HepG2 (cell line): ENCODE measurements around the gene MT1M. TPM values are rescaled to one million over a fixed set of nuclear protein-coding genes. Genes with fewer than 3 reads are reported as not detected.

Experiments
- BRCA1 ChIP-seq: sonication (generic); formaldehyde crosslinking; IDR thresholded peaks from 2 replicates; pipeline ENCODE4 v1.4.0; 2020; ENCODE audit warnings: missing genetic modification reagents
- CBX5 ChIP-seq: sonication (generic); formaldehyde crosslinking; IDR thresholded peaks from 2 replicates; pipeline ENCODE4 v1.4.0; 2020; ENCODE audit warnings: missing genetic modification reagents, borderline replicate concordance
- CREB1 ChIP-seq, 2 experiments: fragments of 450-650 bp in 1 of 2; IDR thresholded peaks; 2 replicates each; pipeline ENCODE4 v1.6.1; 2016 to 2017; ENCODE audit warnings: control low read depth in 1 of 2, mild to moderate bottlenecking in 1 of 2, missing compliant biosample characterization in 1 of 2, missing genetic modification characterization in 1 of 2
- FUBP1 ChIP-seq: sonication (generic); formaldehyde crosslinking; IDR thresholded peaks from 2 replicates; pipeline ENCODE4 v1.5.1; 2020; ENCODE audit warnings: missing genetic modification reagents, mild to moderate bottlenecking, borderline replicate concordance
- GABPA ChIP-seq, 2 experiments: IDR thresholded peaks; 2 replicates each; pipeline ENCODE4 v1.6.1; 2011 to 2016; ENCODE audit warnings: low read depth in 2 of 2, low read length in 1 of 2, missing biosample characterization in 1 of 2, missing genetic modification characterization in 1 of 2
- JARID2 ChIP-seq: sonication (generic); formaldehyde crosslinking; IDR thresholded peaks from 2 replicates; pipeline ENCODE4 v1.8.1; 2023; ENCODE audit warnings: missing genetic modification reagents, inconsistent platforms; ENCODE audit not compliant: insufficient replicate concordance
- MZF1 ChIP-seq: sonication (generic); formaldehyde crosslinking; IDR thresholded peaks from 2 replicates; pipeline ENCODE4 v1.8.1; 2023; ENCODE audit warnings: mild to moderate bottlenecking, missing genetic modification reagents, borderline replicate concordance
- NFE2L1 ChIP-seq: sonication (generic); formaldehyde crosslinking; IDR thresholded peaks from 2 replicates; pipeline ENCODE4 v1.4.0; 2020; ENCODE audit warnings: missing genetic modification reagents, mild to moderate bottlenecking, borderline replicate concordance
- PAF1 ChIP-seq: IDR thresholded peaks from 2 replicates; pipeline ENCODE4 v1.6.1; 2016; ENCODE audit warnings: missing genetic modification reagents, missing compliant biosample characterization
- PHB2 ChIP-seq: fragments of 450-650 bp; IDR thresholded peaks from 2 replicates; pipeline ENCODE4 v1.6.1; 2018; ENCODE audit not compliant: partially characterized antibody
- PLRG1 ChIP-seq: fragments of 450-650 bp; conservative IDR thresholded peaks from 2 replicates; pipeline ENCODE4 v1.6.1; 2016
- RFX1 ChIP-seq: fragments of 450-650 bp; IDR thresholded peaks from 2 replicates; pipeline ENCODE4 v1.6.1; 2017
- SMAD3 ChIP-seq: sonication (generic); formaldehyde crosslinking; IDR thresholded peaks from 2 replicates; pipeline ENCODE4 v1.4.0; 2020; ENCODE audit warnings: missing genetic modification reagents
- SMARCE1 ChIP-seq: fragments of 450-650 bp; IDR thresholded peaks from 2 replicates; pipeline ENCODE4 v1.6.1; 2017; ENCODE audit warnings: borderline replicate concordance
- TBP ChIP-seq: sonication (generic); formaldehyde crosslinking; IDR thresholded peaks from 2 replicates; pipeline ENCODE4 v1.5.0; 2020; ENCODE audit warnings: missing genetic modification reagents
- ZBED4 ChIP-seq: sonication (generic); formaldehyde crosslinking; IDR thresholded peaks from 2 replicates; pipeline ENCODE4 v1.4.0; 2020; ENCODE audit warnings: missing genetic modification reagents, borderline replicate concordance
- ZNF335 ChIP-seq: sonication (generic); formaldehyde crosslinking; IDR thresholded peaks from 2 replicates; pipeline ENCODE4 v1.4.0; 2020; ENCODE audit warnings: missing genetic modification reagents
- ZNF343 ChIP-seq: sonication (generic); formaldehyde crosslinking; IDR thresholded peaks from 2 replicates; pipeline ENCODE4 v1.4.0; 2020; ENCODE audit warnings: mild to moderate bottlenecking, missing genetic modification reagents
- ZNF547 ChIP-seq: sonication (generic); formaldehyde crosslinking; IDR thresholded peaks from 2 replicates; pipeline ENCODE4 v1.5.1; 2020; ENCODE audit warnings: mild to moderate bottlenecking, missing genetic modification reagents
- ZNF790 ChIP-seq: sonication (generic); formaldehyde crosslinking; IDR thresholded peaks from 2 replicates; pipeline ENCODE4 v1.8.0; 2022; ENCODE audit warnings: missing genetic modification reagents, mild to moderate bottlenecking, borderline replicate concordance
- ZSCAN21 ChIP-seq: sonication (generic); formaldehyde crosslinking; IDR thresholded peaks from 2 replicates; pipeline ENCODE4 v1.8.0; 2022; ENCODE audit warnings: mild to moderate bottlenecking, missing genetic modification reagents, moderate library complexity, borderline replicate concordance
- ZSCAN25 ChIP-seq: sonication (generic); formaldehyde crosslinking; IDR thresholded peaks from 2 replicates; pipeline ENCODE4 v1.8.0; 2022; ENCODE audit warnings: mild to moderate bottlenecking, missing genetic modification reagents
- polyA plus RNA-seq, 8 experiments: library from polyadenylated mRNA; depleted of rRNA in 3 of 8; stranded (reverse) in 7 of 8; unstranded in 1 of 8; fragments of >200 nt; fragmentation: Illumina TruSeq in 4 of 8; extraction: Trizol in 4 of 8; gene quantifications; 2 replicates each; pipeline versions ENCODE4 v1.2.1 to v1.2.3, GENCODE V29; 2011 to 2016; ENCODE audit warnings: low read depth in 4 of 8, missing spikeins in 1 of 8, mixed read lengths in 1 of 8; ENCODE audit not compliant: insufficient read depth in 1 of 8
- total RNA-seq, 5 experiments: library from RNA; depleted of rRNA; stranded (reverse); fragments of >200 nt; fragmentation: Illumina TruSeq; extraction: Trizol; gene quantifications; 2 replicates each; pipeline ENCODE4 v1.2.3, GENCODE V29; 2016; ENCODE audit warnings: low read depth in 1 of 5
- TF ChIP-seq, protein P1 (sequence below): sonication (generic); formaldehyde crosslinking; IDR thresholded peaks from 2 replicates; pipeline ENCODE4 v1.4.0; 2020; ENCODE audit warnings: missing genetic modification reagents

Gene MT1M
- total and polyA plus RNA-seq, 2 of the 13 experiments (the other 11 are each of a cell fraction or from before 2014, with no cell fraction given) = 4.6 TPM; not detected in 1

GRCh38 chr16:56637814-56638750 lies 5.6 kb downstream of the MT1M start, which contains the start of gene MT1A (continued):
- TF ChIP-seq GABPA (IDR thresholded peaks at IDR 0.05; ENCODE audit: low read depth, low read length) (no peak), GABPA (CRISPR knock-in tag; IDR thresholded peaks at IDR 0.05; ENCODE audit: low read depth) (no peak), ZNF790 (CRISPR knock-in tag) (no peak), ZBED4 (CRISPR knock-in tag) (no peak), ZSCAN25 (CRISPR knock-in tag) (no peak), CBX5 (CRISPR knock-in tag) (no peak), PHB2 (no peak), SMAD3 (CRISPR knock-in tag) (no peak), PLRG1 (no peak), PAF1 (no peak), NFE2L1 (CRISPR knock-in tag) (no peak), FUBP1 (CRISPR knock-in tag) (no peak), RFX1 (no peak), ZNF343 (CRISPR knock-in tag) (0 out of 2 replicates have a peak, but pooled peaks have one; percentile 24), MZF1 (no peak), BRCA1 (CRISPR knock-in tag) (no peak), ZSCAN21 (CRISPR knock-in tag) (no peak), JARID2 (CRISPR knock-in tag) (no peak), SMARCE1 (no peak), ZNF547 (CRISPR knock-in tag) (0 out of 2 replicates have a peak, but pooled peaks have one; percentile 30), ZNF335 (no peak), CREB1 (IDR thresholded peaks at IDR 0.05) (no peak), CREB1 (CRISPR knock-in tag; IDR thresholded peaks at IDR 0.05) (no peak), TBP (no peak)
- TF ChIP-seq, protein P1, sequence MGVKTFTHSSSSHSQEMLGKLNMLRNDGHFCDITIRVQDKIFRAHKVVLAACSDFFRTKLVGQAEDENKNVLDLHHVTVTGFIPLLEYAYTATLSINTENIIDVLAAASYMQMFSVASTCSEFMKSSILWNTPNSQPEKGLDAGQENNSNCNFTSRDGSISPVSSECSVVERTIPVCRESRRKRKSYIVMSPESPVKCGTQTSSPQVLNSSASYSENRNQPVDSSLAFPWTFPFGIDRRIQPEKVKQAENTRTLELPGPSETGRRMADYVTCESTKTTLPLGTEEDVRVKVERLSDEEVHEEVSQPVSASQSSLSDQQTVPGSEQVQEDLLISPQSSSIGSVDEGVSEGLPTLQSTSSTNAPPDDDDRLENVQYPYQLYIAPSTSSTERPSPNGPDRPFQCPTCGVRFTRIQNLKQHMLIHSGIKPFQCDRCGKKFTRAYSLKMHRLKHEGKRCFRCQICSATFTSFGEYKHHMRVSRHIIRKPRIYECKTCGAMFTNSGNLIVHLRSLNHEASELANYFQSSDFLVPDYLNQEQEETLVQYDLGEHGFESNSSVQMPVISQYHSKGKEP (CRISPR knock-in tag) = no peak
